Measurements from ENCODE around the gene DUSP22. TPM values are rescaled to one million over a fixed set of nuclear protein-coding genes. Genes with fewer than 3 reads are reported as not detected.

The DUSP22 gene
- total and polyA plus RNA-seq, 9 of the 15 experiments (the other 6 are each of a cell fraction or from before 2014, with no cell fraction given) = 9.3 to 19.4 (median 11.8) TPM

- no peak for ATAC-seq
- Histone ChIP-seq H3K9me3 (replicated peaks; ENCODE audit: control insufficient read depth, insufficient read depth, low read depth, low read length) (no peaks in the 10 kb centered on the region), H2AFZ (ENCODE audit: low read depth, low read length) (no peak overlapping the region), H3K27ac (ENCODE audit: extremely low read depth, low read depth, low read length) (no peak overlapping the region), H3K79me2 (ENCODE audit: control insufficient read depth, insufficient read depth, low read length) (no peaks in the 10 kb centered on the region), H3K9me1 (ENCODE audit: control insufficient read depth, insufficient read depth, low read length) (no peaks in the 10 kb centered on the region), H3K4me2 (ENCODE audit: insufficient read depth, low read length) (no peak overlapping the region), H3K4me1 (replicated peaks in 1 of 2; ENCODE audit: control insufficient read depth in 2 of 2, insufficient read depth in 2 of 2, low read length in 2 of 2) (no peaks in the 10 kb centered on the region), H3K36me3 (ENCODE audit: control insufficient read depth, insufficient read depth, low read length) (no peaks in the 10 kb centered on the region), H3K4me3 (no peak overlapping the region), H3K9ac (ENCODE audit: insufficient read depth in 1 of 2, low read depth in 2 of 2, low read length in 2 of 2) (no peak overlapping the region), H3K27me3 (ENCODE audit: control insufficient read depth in 2 of 2, insufficient read depth in 2 of 2, low read length in 2 of 2) (peaks cover 64 to 80% of the 10 kb centered on the region in 2 experiments), H4K20me1 (replicated peaks; ENCODE audit: control insufficient read depth, insufficient read depth, low read length) (peaks cover 10% of the 10 kb centered on the region; the same call in 1 of the 2 replicates)
- no peak for DNase-seq (ENCODE audit: extremely low read depth in 1 of 4, low spot score in 3 of 4)
- in situ Hi-C loops (cut with MboI) = no loop called here
- BruUV-seq (replicated peaks) = no TSS peak
- TF ChIP-seq ZNF217 (CRISPR knock-in tag; IDR thresholded peaks at IDR 0.05) = no peak
- TF ChIP-seq ZNF644 (tag; IDR thresholded peaks at IDR 0.05; ENCODE audit: low read depth) = no peak
- TF ChIP-seq SETDB1 (IDR thresholded peaks at IDR 0.05; ENCODE audit: low read length) = no peak
- TF ChIP-seq TFAM (CRISPR knock-in tag; conservative IDR thresholded peaks at IDR 0.05) = no peak
- TF ChIP-seq MAFF (IDR thresholded peaks at IDR 0.05; ENCODE audit: low read length) = no peak
- no peak for TF ChIP-seq GTF2A2 (tag; IDR thresholded peaks at IDR 0.05)
- TF ChIP-seq BDP1 (IDR thresholded peaks at IDR 0.05; ENCODE audit: insufficient read depth, insufficient read length) = no peak
- no peak for TF ChIP-seq KLF16 (IDR thresholded peaks at IDR 0.05)
- no peak for TF ChIP-seq NBN (IDR thresholded peaks at IDR 0.05; ENCODE audit: low read depth)
- TF ChIP-seq ZFP1 (CRISPR knock-in tag; IDR thresholded peaks at IDR 0.05) = no peak
- TF ChIP-seq OTX1 (CRISPR knock-in tag; IDR thresholded peaks at IDR 0.05) = no peak
- TF ChIP-seq ZNF174 (CRISPR knock-in tag; IDR thresholded peaks at IDR 0.05) = no peak
- POLR2A ChIA-PET = interaction anchor here (1.3 kb wide), 1 partner anchor 8 kb away, joined by 4 read pairs; no protein-coding TSS in a partner anchor
- intact Hi-C loops (cut with micrococcal nuclease) = no loop called here
- FAIRE-seq = no peak
- WGBS (ENCODE audit: insufficient coverage, low coverage, missing lambda C conversion rate) = 0% methylated on average over 6 of the region's 6 CpGs
- CTCF ChIA-PET (ENCODE audit: low intra/inter-chr PET ratio) = no interaction called here
Measured at GRCh38 chr6:384898-385297, 92.6 kb downstream of the DUSP22 start.
